ENCODE results near the gene CATSPER1.
"Not testable (repeated sequence)": the region's sequence is repeated elsewhere in the genome, so short reads cannot be mapped to it uniquely, and the experiment has no call there.

The CATSPER1 gene

DNA sequence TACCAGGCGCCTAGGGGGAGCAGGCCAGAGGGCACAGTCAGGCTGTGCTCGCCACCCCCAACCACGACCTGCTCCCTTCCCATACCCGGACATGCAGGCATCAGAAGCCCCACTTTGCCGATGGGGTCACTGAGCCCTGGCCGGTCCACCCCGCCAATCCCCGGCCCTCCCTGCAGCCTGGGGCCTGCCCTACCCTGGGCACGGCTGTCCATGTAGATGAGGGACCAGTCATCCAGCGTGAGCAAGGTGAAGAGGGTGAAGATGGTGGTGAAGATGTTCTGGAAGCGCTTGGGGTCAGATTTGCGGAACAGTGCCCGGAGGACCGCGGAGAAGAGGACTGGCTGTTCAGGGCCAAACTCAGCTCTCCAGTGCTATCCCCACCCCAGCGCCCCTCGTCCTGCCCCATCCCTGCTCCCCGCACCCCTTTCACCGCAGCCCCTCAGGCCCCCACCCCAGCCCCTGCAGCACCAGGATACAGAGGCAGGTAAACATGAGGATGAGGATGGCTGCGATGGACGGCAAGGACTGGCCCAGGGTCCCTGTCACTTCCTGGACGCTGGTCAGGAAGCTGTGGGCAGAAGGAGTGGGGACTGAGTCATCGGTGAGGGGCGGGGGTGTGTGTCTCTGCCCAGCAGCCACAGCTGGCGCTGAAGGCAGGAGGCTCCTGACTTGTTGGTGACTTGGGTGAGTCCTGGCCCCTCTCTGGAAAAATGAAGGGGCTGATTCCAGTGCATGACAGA is 5.5 kb downstream of the CATSPER1 start:
- DNase-seq (ENCODE audit: low read depth in 2 of 2) = no peak

DNA sequence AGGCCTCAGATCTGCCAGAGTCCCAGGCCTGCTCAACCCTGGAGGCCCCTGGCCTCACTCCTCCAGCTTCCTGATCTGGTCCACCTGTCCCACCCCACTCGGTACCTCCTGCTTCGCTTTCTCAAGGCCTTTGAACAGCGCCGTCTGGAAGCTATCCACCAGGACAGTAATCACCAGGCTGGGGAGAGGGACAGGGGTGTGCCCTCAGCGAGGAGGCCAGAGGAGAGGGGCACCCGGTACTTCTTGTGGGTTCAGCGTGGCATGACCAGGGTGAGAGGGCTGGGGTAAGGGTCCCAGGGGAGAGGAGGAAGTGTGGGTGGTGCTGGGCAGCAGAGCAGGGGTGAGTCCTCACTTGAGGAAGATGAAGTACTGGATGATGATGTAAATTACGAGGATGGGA is 6.1 kb downstream of the CATSPER1 start:
- no peak for DNase-seq (ENCODE audit: low read depth in 2 of 2)

DNA sequence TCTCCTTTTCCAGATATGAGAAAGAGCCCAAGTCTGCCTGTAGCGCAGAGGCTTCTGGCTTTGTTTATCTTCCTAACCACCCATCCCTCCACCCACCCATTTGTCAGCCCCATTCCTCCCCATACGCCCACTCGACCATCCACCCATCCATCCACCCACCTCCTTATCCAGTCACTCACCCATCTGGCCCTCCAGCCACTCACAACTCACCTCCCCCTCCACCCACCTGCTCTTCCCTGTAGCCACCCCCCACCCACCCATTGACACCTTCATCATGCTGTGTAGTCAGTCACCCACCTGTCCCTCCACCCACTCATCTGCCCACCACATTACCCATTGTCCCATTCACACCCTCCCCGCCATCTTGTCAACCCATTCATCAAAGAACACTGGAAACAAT is 9.0 kb downstream of the CATSPER1 start:
- DNase-seq (ENCODE audit: low read depth in 2 of 2) = peak in 1 of 2 donors; percentile 58

DNA sequence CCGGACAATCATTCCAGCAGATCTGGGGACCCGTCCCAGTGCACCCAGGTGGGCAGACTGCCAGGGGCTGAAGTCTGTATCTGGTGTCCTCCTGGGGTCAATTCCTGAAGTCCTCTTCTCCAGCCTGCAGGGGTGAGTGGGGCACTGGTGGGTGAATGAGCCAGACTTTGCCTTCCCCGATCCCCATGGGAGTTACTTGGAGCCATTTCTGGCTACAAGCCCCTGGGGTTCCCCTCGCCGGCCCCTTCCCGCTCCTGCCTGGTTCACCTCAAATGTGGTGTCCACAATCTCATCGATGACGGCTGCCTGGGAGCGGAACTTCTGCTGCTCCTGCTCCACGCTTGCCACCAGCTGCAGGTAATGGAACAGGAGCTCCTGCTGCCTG is 9.5 kb downstream of the CATSPER1 start:
- DNase-seq (ENCODE audit: low read depth in 2 of 2) = no peak

DNA sequence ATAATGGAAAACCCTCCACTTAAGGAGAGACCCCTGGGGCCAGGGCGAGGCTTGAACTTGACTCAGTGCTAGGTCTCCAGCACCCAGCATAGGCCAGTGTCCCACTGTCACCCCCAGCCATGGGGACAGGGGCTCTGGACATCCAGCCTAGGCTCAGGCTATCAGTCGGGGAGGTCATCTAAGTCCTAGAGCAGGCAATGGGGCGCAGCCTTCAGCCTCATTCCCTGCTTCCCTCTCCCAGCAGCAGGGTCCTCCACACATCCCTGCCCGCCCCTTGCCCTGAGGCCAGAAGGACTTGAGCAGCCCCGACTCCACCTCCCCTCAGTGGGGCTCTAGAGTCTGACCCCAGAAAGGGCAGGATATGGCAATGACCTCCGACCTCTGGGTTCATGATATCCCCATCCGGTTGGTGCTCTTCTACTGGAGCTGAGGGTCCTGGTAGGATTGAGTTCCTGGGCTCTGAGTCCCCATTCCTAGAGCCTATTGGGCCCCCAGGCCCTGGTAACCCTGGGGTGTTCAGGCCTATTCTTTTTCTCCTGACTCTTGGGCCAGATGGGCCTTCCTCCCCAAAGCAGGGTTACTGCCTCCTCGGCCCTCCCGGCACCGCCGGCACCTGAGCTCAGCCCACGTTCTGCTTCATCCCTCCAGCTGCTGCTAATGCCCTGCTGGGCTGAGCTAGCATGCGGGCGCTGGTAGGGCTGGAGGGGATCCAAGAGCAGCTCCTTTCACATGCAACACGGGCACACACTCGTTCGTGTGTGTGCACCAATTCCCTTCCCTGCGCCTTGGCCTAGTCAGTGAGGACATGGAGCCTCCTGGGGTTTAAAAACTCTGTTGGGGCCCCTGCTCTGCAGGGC is 10.1 kb downstream of the CATSPER1 start:
- DNase-seq (ENCODE audit: low read depth in 2 of 2) = no peak

DNA sequence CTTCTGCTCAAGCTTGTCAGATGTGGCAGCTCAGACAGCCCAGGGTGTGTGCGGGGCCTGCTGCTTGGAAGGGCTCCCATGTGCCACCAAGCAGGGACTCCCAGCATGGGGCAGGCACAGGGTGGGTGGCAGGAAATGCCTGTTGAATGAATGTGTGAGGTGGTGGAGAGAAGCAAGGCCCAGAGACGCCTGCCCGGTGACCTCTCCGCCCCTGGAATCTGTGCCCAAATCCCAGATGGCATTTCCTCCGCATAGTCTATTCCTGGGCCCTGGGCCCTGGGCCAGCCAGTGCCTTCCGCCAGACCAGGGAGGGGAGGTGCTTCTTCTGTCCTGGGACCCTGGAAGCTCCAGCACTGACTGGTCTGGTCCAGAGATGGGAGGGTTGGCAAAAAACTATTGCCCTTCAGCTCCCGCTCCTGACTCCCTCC is 10.8 kb downstream of the CATSPER1 start:
- DNase-seq (ENCODE audit: low read depth in 2 of 2) = no peak

DNA sequence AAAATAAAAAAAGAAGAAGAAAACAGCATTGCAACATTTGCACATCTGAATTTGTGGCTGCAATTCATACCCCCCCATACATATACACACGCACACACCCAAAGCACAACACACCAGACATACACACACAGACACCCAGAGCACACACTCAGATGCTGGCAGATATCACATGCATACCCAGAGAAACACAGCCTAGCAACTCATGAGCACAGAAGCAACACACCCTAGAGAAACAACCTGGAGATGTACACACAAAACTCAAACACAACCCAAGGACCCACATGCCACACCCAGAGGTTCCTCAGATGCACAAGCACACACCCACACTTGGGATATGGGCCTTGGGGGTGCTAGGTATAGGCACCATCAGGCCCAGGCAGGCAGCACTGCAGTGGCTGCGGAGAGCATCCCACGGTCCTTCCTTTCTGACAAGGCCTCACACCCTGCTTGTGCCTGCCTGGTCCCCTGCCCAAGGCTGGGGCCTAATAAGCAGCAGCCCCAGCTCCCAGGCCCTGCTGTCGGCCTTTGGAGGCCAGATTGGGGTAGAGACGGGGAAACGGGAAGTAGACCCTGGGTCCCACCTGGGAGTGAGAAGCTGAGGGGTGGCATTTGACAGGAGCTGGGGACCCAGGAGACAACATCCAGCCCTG is 11.3 kb downstream of the CATSPER1 start:
- DNase-seq (ENCODE audit: low read depth in 2 of 2) = no peak

DNA sequence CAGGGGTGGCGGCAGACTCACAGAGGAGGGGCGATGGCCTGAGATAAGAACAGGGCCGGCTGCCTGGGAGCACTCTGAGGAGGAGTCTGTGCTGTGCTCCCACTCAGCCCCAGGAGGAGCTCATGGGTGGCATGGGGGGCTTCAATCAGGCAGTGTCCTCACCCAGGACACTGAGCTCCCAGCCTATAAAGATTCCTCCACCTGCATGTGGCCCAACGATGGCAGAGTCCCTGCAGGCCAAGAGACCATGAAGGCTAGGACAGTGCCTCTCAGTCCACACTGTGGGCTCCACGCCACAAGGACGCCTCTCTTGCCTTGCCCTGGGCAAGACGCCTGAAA is 12.5 kb downstream of the CATSPER1 start:
- DNase-seq (ENCODE audit: low read depth in 2 of 2) = no peak

DNA sequence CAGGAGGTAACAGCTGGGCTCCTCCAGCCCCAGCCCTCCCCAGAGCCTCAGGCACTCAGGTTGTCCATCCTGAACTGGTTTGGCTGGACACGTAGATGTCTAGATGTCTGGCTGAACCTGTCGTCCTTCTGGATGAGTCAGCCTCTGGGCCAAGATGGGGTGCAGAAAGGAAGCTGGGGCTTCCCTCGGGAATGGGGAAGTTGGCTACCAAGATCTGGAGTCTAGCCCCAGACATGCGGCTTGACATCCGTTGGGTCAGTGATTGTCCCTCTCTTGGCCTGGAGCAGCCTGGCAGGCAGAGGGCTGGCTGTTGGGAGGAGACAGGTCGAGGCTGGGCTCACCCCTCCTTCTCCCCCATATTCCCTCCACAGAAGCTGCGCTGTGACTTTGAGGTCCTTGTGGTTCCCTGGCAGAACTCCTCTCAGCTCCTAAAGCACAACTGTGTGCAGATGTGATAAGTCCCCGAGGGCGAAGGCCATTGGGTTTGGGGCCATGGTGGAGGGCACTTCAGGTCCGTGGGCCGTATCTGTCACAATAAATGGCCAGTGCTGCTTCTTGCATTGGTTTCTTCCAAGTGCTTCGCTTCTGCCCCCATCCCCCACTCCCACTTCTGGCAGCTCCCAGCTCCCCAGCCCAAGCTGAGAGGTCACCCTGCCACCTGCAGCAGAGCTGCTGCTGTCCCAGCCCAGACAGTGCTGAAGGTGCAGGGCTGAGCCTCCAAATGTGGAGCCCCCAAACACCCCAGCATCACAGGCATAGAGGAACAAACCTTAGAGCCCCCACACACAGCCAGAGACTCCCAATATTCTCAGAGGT is 13.1 kb downstream of the CATSPER1 start:
- no peak for DNase-seq (ENCODE audit: low read depth in 2 of 2)

DNA sequence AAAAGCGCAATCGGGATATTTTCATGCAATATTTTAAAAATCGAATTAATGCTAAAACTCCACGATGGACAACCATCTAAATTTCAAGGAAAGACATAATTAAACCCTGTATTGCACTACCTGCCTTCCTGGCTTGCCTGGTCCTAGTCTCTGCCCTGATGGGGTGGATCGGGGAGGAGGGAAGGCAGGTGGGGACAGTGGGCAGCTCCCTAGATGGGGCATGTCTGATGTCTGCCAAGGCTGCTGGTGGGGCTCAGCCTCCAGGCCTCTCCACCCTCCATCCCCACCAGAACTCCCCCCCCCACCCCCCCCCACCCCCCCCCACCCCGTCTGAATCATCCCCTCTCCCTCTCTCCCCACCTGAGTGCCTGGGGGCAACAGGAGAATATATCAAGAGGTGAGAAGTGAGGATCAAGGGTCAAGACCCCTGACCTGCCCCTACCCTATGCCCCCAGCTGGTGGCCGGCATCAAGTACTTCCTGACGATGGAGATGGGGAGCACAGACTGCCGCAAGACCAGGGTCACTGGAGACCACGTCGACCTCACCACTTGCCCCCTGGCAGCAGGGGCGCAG is 13.8 kb downstream of the CATSPER1 start:
- no peak for DNase-seq (ENCODE audit: low read depth in 2 of 2)

DNA sequence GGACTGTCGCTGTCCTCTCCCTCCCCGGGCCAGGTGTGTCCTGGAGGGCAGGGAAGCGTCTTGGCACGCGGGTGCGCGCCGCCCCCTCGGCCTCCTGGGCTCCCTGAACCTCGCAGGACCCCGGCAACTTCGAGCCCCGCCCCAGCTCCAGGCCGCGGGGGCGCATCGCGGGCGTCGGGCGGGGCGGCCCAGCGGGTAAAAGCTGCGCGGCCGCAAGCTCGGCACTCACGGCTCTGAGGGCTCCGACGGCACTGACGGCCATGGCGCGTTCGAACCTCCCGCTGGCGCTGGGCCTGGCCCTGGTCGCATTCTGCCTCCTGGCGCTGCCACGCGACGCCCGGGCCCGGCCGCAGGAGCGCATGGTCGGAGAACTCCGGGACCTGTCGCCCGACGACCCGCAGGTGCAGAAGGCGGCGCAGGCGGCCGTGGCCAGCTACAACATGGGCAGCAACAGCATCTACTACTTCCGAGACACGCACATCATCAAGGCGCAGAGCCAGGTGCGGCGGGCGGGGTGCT is 14.4 kb downstream of the CATSPER1 start, which contains the start of gene CST6:
Gene CST6 (plus strand): TSS at position 224 of the 519 bp plus-strand sequence. CDS start 37 bp downstream, at position 261.
- DNase-seq (ENCODE audit: low read depth in 2 of 2) = no peak

DNA sequence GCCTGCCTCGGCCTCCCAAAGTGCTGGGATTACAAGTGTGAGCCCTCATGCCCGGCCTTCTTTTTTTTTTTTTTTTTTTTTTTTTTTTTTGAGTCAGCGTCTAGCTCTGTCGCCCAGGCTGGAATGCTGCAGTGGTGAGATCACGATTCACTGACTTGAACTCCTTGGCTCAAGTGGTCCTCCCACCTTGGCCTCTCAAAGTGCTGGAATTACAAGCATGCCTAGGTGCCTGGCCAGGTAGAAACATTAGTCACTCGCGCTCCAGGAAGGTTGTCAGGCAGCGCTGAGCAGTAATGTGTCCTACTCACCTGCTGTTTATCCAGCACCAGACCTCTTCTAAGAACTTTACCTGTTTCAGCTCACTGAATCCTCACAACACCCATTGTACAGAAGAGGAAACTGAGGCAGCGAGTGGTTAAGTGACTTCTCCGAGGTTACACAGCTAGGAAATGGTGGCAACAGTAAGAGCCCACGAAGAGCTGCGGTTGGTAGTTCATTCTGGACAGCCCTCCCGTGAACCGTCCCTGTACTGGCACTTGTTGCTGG is 15.0 kb downstream of the CATSPER1 start:
- DNase-seq (ENCODE audit: low read depth in 2 of 2) = no peak

DNA sequence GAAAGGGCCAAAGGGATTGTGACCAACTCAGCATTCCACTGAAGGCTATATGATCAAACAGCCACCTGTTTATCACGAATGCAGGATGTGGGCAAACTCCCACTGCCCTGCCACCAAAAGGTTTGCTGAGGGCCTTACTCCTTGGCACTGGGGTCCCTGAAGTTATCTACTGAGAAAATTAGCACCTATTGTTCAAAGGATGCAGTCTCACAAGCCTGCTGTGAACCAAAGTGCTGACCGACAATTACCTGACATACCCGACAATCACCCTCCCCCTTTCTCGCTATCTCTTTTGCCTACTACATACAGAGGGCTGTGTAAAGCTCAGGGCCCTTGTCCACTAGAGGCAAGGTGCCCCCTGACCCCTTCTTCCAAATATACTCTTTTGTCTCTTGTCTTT is 16.2 kb downstream of the CATSPER1 start:
- not testable (repeated sequence) for DNase-seq (ENCODE audit: low read depth in 2 of 2)

DNA sequence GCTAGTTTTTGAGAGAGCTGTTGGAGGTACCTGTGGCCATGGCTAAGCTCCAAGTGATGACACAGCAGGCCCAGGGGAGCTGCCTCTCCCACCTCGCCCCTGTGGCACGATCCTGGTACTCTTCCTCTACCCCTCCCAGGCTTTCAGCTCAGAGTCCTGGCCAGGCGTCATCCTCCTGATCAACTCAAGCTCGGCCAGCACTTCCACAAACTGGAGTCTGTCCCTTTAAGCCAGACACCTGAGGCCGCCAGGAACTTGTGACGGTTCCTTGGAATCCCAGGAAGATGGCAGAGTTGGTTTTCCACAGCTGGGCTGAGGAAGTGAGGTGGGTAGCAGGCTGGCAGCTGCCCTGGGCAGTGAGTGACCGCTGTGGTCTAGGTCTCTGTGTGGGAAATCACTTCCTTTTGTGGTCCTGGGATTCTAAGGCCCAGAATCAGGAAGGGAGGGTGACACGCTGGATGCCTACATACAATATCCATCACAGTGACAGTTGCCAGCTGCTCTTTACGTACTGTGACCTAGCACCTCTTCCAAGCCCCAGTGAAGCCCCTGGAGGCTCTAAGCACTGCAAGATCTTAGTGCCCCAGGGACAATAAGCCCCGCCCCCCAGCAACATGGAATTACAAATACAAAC is 17.7 kb downstream of the CATSPER1 start:
- no peak for DNase-seq (ENCODE audit: low read depth in 2 of 2)

DNA sequence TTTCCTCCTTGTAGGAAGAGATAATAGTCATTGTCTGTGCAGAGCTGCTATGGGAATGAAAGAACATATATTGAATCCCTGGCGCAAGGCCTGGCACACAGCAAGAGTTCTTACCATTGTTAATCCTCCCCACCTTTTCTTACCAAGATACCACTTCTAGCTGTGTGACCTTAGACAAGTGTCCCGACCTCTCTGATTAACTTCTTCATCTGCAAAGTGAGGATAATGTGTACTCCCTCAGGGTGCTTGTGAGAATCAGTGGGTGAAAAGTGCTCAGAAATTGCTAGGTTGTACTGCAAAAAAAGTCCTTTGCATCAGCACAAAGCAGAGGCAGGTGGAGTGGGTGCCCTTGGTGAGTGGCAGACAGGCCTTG is 18.2 kb downstream of the CATSPER1 start:
- no peak for DNase-seq (ENCODE audit: low read depth in 2 of 2)

DNA sequence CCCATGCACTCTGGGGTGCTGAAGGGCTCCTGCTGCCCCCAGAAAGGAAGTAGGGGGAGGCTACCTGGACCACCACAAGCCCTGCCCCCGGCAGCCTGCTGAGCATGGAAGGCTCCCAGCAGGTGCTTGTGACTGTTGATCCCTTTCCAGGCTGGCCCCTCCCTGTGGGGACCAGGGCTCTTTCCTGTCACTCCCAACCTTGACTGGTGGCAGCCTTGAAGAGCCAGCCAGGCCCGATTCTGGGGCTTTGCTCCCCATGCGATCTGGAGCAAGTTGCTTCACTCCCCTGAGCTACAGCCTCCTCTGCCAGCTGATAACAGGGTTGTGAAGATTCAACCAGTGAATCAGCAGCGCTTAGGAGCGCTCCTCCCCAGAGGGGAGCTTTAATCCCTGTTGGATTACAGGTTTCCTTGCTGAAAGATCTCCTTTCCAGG is 19.1 kb downstream of the CATSPER1 start:
- DNase-seq (ENCODE audit: low read depth in 2 of 2) = no peak

DNA sequence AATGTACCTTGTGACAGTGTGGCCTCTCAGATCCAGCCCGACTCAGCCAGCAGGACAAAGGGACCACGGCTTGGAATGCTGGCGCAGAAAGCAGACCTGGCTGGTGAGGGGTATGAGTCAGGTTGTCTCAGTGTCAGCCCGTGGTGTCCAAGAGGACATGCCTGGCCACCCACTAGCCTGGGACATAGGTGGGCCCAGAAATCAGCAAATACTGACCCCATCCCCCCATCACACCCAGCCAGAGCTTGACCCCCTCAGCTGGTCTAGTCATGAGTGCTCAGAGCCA is 19.4 kb downstream of the CATSPER1 start:
- no peak for DNase-seq (ENCODE audit: low read depth in 2 of 2)

DNA sequence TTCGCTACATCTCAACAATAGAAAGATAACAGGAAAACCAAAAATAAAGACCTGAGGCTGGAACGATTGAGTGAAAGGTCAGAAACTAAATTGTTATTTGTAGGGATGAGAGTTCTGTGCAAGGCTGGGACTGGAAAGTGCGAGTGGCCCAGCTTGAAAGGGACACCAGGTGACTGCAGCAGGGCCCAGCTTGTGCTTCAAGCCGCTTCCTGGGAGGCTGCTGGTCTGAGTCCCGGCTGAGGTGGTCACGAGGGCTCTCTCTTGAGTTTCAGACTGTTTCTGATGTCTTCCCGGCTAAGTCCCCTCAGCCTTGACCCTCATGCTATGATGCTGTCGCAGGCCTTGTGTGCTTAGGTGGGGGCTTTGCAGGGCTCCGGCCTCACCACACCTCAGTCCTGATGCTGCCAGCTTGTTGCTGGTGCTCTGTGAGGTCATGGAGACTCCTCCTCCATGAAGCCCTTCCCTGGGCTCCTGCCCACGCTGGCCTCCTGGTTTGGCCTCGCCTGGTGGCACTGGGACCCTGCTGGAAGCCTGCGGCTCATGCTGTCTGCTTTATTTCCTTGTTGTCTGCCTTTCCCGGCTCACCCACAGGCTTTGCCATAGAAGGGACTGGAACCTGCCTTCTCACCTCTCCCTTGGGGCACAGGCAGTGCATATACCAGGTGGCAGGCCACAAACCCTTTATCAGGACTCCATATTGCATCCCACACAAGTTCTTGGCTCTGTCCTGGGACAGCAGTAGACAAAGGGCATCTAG is 20.0 kb downstream of the CATSPER1 start:
- no peak for DNase-seq (ENCODE audit: low read depth in 2 of 2)

DNA sequence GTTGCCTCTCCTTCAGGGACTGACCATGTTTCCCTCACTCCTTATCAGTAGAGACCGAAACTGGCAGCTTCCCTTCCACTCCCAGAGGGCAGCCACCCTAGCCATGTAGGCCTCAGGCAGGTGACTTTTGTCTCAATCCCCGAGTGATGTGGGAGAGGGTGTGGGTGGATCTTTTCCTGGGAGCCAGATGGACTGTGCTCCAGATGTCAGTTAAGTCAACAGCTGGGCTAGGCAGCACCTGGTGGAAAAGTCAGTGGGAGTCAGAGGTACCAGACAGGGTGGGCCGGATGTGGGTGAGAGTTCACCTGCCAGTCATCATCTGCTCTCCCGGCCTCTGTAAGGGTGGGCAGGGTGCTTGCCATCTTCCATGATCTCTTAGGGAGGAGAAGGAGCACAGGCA is 22.1 kb downstream of the CATSPER1 start:
- no peak for DNase-seq (ENCODE audit: low read depth in 2 of 2)

DNA sequence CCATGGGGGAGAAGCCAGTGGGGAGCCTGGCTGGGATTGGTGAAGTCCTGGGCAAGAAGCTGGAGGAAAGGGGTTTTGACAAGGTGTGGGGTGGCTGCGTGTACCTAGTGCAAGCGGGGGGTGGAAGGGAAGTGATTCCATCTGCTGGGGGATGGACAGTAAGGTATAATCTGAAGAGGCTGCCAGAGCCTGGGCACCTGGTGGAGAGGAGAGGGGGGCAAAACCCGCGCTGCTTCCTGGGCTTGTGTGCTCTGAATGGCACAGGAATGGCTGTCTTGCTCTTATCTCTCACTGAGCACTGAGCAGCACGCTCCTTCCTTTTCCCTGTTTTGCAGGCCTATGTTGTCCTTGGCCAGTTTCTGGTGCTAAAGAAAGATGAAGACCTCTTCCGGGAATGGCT is 23.0 kb downstream of the CATSPER1 start:
- DNase-seq (ENCODE audit: low read depth in 2 of 2) = no peak
